GM21381 (cell line): Measurements from ENCODE around the gene PLOD2.

Experiments
- ATAC-seq: cut with Tn5 transposase; IDR thresholded peaks from one replicate; pipeline ENCODE4 v1.9.1; 2021; ENCODE audit warnings: mild to moderate bottlenecking, moderate library complexity; ENCODE audit not compliant: unreplicated experiment

Gene PLOD2

GRCh38 chr3:146160964-146161662 is at the start of gene PLOD2:
Gene PLOD2 (minus strand): TSS chr3:146161184. CDS start chr3:146160989, 195 bp downstream.
- peak; percentile 69 for ATAC-seq

- no peak for ATAC-seq
These were observed 48.4 kb upstream of the PLOD2 start for GRCh38 chr3:146209371-146209770.

GRCh38 chr3:146203776-146204175 is 42.8 kb upstream of the PLOD2 start:
- no peak for ATAC-seq

- no peak for ATAC-seq
These were observed 39.7 kb upstream of the PLOD2 start for GRCh38 chr3:146200461-146201220.

- no peak for ATAC-seq
These were observed 38.8 kb upstream of the PLOD2 start for GRCh38 chr3:146199762-146200161.

GRCh38 chr3:146196789-146197188 is 35.8 kb upstream of the PLOD2 start:
- ATAC-seq, result no peak

- ATAC-seq, result no peak
These were observed 34.6 kb upstream of the PLOD2 start for GRCh38 chr3:146195605-146196004.

- no peak for ATAC-seq
These were observed 34.0 kb upstream of the PLOD2 start for GRCh38 chr3:146195030-146195429.

GRCh38 chr3:146191051-146191450 is 30.1 kb upstream of the PLOD2 start:
- no peak for ATAC-seq

- ATAC-seq, result peak; percentile 96
These were observed 28.7 kb upstream of the PLOD2 start for GRCh38 chr3:146189519-146190173.

- no peak for ATAC-seq
These were observed 26.5 kb upstream of the PLOD2 start for GRCh38 chr3:146187334-146187950.

GRCh38 chr3:146184241-146185015 is 23.4 kb upstream of the PLOD2 start:
- no peak for ATAC-seq

GRCh38 chr3:146181216-146181615 is 20.2 kb upstream of the PLOD2 start:
- no peak for ATAC-seq

GRCh38 chr3:146180376-146180775 is 19.4 kb upstream of the PLOD2 start:
- ATAC-seq, result no peak

- ATAC-seq, result no peak
These were observed 17.2 kb upstream of the PLOD2 start for GRCh38 chr3:146178006-146178689.

- no peak for ATAC-seq
These were observed 16.5 kb upstream of the PLOD2 start for GRCh38 chr3:146177519-146177918.

GRCh38 chr3:146177072-146177471 is 16.1 kb upstream of the PLOD2 start:
- ATAC-seq, result no peak

- no peak for ATAC-seq
These were observed 11.6 kb upstream of the PLOD2 start for GRCh38 chr3:146172586-146172985.

GRCh38 chr3:146170591-146170990 is 9.6 kb upstream of the PLOD2 start:
- ATAC-seq, result no peak

- ATAC-seq, result no peak
These were observed 8.9 kb upstream of the PLOD2 start for GRCh38 chr3:146169891-146170290.
